C4-2B (cell line): ENCODE measurements around the gene RMI2.

Experiments used
- ZFX ChIP-seq: fragments of 450-650 bp; IDR thresholded peaks from 2 replicates; pipeline ENCODE4 v1.6.1; 2017
- TF ChIP-seq, protein P1 (sequence below): fragments of 450-650 bp; conservative IDR thresholded peaks from 2 replicates; pipeline ENCODE4 v1.5.1; 2017; ENCODE audit warnings: mild to moderate bottlenecking

DNA sequence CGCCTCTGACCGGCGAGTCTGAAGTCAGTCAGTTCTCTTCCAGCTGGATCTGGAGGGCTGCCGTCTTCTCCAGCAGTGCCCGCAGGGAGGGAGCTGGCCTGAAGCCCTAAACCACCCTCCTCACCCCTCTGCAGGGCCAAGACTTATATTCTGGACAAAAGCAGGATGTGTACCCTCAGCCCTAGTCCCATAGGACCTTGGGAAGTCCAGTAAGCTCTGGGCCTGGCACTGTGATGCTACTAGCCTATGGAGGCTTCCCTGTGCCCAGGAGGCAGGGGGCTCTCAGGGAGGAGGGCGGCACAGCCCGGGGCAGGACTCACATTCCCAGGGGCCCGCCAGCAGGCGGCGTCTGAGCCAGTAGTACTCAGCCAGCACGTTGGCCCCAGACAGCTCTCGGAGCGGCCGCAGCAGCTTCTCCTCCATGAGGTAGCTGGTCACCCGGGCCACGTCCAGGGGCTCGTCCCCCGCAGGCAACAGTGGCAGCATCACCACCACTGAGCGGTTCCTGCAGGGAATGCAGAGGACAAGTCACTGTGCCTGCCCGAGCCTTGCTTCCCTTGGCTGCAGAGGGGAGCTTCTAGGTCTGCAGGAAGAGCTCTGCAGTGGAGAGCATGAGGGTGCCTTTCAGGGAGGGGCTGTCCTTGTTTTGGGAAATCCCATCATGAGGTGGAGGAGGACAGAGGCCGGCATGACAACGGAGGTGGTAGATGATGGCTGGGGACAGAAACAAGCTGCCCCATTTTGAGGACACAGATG lies 41.7 kb downstream of the RMI2 start:
- TF ChIP-seq, protein P1, sequence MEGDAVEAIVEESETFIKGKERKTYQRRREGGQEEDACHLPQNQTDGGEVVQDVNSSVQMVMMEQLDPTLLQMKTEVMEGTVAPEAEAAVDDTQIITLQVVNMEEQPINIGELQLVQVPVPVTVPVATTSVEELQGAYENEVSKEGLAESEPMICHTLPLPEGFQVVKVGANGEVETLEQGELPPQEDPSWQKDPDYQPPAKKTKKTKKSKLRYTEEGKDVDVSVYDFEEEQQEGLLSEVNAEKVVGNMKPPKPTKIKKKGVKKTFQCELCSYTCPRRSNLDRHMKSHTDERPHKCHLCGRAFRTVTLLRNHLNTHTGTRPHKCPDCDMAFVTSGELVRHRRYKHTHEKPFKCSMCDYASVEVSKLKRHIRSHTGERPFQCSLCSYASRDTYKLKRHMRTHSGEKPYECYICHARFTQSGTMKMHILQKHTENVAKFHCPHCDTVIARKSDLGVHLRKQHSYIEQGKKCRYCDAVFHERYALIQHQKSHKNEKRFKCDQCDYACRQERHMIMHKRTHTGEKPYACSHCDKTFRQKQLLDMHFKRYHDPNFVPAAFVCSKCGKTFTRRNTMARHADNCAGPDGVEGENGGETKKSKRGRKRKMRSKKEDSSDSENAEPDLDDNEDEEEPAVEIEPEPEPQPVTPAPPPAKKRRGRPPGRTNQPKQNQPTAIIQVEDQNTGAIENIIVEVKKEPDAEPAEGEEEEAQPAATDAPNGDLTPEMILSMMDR = peak; percentile 58
- no peak for TF ChIP-seq ZFX
